Cardiac muscle cell (in vitro differentiated cells and primary cell): ENCODE data around the gene ACAP2. TPM values are rescaled to one million over a fixed set of nuclear protein-coding genes. Genes with fewer than 3 reads are reported as not detected.

Experiments used
- DNase-seq, 2 donors: peaks; one replicate each; pipeline versions ENCODE4 v3.0.0 to v3.0.0-alpha.2; 2010 to 2017; ENCODE audit warnings: low read depth in 1 of 2, low spot score in 1 of 2
- H3K27ac ChIP-seq: fragments of 200-600 bp; sonication (generic); 2 replicates; pipeline ENCODE4 v1.5.1; 2016
- H3K27me3 ChIP-seq: fragments of 200-600 bp; sonication (generic); 2 replicates; pipeline ENCODE4 v1.6.0; 2016; ENCODE audit warnings: control low read depth
- H3K36me3 ChIP-seq: fragments of 200-600 bp; sonication (generic); 2 replicates; pipeline ENCODE4 v1.5.1; 2016; ENCODE audit warnings: control low read depth
- H3K4me1 ChIP-seq: fragments of 200-600 bp; sonication (generic); 2 replicates; pipeline ENCODE4 v1.8.1; 2017; ENCODE audit warnings: low read depth, mild to moderate bottlenecking, mixed run types
- H3K4me3 ChIP-seq: fragments of 200-600 bp; sonication (generic); 2 replicates; pipeline ENCODE4 v1.5.1; 2016; ENCODE audit warnings: mild to moderate bottlenecking
- H3K9me3 ChIP-seq: fragments of 200-600 bp; sonication (generic); 2 replicates; pipeline ENCODE4 v1.5.1; 2017; ENCODE audit warnings: low read depth, mild to moderate bottlenecking, control low read depth
- CTCF ChIP-seq: IDR thresholded peaks from 2 replicates; pipeline ENCODE4 v1.5.1; 2012; ENCODE audit warnings: low read depth, mild to moderate bottlenecking, low read length
- polyA plus RNA-seq: library from polyadenylated mRNA; unstranded; fragments of >200 nt; fragmentation: Nextera tagmentation; extraction: Ambion mirVana; gene quantifications from 2 replicates; pipeline ENCODE4 v1.2.1, GENCODE V29; 2016
- total RNA-seq: library from RNA; depleted of rRNA; stranded (reverse); fragments of >200 nt; gene quantifications from 2 replicates; pipeline ENCODE4 v1.2.3, GENCODE V29; 2016

ACAP2 gene
- total and polyA plus RNA-seq, 2 experiments from 2014 or later, result 36.2 to 44.4 TPM

DNA sequence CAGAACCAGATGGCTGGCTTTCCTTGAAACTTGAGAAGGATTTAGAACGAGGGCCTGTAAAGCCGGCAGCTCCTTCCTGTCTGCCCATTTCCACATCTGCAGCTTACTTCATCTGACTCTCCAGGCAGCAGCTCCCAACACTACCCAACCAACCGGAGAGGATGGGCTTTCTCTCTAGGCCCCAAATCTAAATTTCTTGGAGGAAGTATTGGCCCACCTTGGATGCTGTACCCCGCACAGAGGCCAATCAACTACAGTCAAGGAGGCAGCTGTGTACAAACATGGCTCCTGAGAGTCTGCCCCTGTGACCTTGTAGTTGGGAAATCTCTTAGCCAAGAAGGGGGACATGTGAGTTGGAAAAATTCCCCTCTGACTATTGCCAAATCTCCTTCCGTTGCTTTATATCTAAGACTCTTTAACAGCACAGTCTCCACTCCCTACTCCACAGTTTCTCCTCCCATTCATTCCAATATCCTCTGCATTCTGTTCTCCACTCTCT, 8.0 kb upstream of the ACAP2 start:
- no peaks in the 10 kb centered on the region for H3K4me1 ChIP-seq
- H3K36me3 ChIP-seq, result no peaks in the 10 kb centered on the region
- H3K27me3 ChIP-seq, result no peaks in the 10 kb centered on the region
- TF ChIP-seq CTCF, result no peak
- H3K9me3 ChIP-seq, result no peaks in the 10 kb centered on the region
- H3K27ac ChIP-seq, result no peak overlapping the region
- no peak overlapping the region for H3K4me3 ChIP-seq
- peak in 1 of 2 donors; percentile 94 for DNase-seq

GRCh38 chr3:195448205-195448875, 5.5 kb upstream of the ACAP2 start:
- no peak overlapping the region for H3K4me3 ChIP-seq
- peaks cover 4% of the 10 kb centered on the region for H3K4me1 ChIP-seq
- no peak for DNase-seq
- no peaks in the 10 kb centered on the region for H3K27me3 ChIP-seq
- H3K9me3 ChIP-seq, result no peaks in the 10 kb centered on the region
- no peak overlapping the region for H3K27ac ChIP-seq
- TF ChIP-seq CTCF, result no peak
- no peaks in the 10 kb centered on the region for H3K36me3 ChIP-seq

DNA sequence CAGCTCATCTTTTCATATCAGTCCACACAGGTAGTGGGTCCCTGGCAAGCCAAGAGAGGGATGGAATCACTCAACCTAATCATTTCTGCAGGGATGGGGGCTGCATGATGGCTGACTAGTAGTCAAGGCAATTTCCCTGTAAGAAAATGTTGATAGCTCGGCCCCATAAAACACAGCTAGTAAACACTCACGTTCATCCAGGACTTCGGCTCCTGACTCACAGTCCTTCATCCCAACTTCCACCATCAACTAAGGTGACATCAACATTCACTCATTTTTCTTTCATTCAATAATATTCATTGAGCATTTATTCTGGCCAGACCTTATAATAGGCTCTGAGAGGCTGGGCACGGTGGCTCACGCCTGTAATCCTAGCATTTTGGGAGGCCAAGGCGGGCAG, 4.4 kb upstream of the ACAP2 start:
- Histone ChIP-seq H3K4me3 (no peak overlapping the region), H3K9me3 (no peaks in the 10 kb centered on the region), H3K27me3 (no peaks in the 10 kb centered on the region), H3K4me1 (peaks cover 4% of the 10 kb centered on the region), H3K36me3 (no peaks in the 10 kb centered on the region), H3K27ac (no peak overlapping the region)
- TF ChIP-seq CTCF, result no peak
- DNase-seq, result no peak

DNA sequence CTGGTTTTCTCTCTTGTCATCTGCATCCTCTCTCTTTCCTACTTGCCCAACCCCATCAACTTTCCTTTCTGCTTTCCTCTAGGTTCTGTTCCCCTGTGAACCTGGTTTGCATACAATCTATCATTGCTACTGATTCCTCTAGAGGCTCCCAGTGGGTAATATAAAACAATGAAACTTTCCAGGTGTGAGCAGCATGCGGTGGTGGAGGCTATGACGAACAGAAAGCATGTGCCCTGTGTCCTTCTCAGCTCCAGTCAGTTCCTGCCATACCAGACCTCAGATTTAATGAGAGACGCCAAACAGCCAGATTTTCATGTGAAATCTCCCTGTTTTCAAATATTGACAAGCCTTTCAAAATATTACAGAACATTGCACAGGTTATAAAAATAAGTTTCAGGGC, 3.5 kb upstream of the ACAP2 start:
- no peak for DNase-seq
- Histone ChIP-seq H3K27me3 (no peaks in the 10 kb centered on the region), H3K9me3 (no peaks in the 10 kb centered on the region), H3K36me3 (no peaks in the 10 kb centered on the region), H3K4me3 (no peak overlapping the region), H3K27ac (no peak overlapping the region), H3K4me1 (peaks cover 7% of the 10 kb centered on the region)
- no peak for TF ChIP-seq CTCF

DNA sequence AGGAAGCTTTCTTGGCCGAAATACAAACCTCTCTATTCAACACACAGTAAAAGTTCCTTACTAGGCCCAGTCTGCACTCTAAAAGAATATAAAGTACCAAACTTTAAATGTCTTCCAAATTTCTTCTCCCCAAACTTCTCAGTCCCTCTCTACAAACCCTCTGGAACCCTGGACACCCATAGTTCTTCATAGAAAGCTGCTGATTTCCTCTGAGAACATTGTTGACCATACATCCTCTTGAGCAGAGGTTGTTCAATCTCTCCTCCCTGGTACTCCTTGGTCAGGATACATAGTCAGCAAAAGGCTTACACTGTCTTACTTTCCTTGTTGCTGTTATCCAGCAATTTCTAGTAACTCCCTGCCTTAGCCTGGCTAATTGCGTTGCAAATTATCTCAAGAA, 3.1 kb upstream of the ACAP2 start:
- no peaks in the 10 kb centered on the region for H3K36me3 ChIP-seq
- DNase-seq, result no peak
- peaks cover 12% of the 10 kb centered on the region for H3K4me1 ChIP-seq
- no peaks in the 10 kb centered on the region for H3K27me3 ChIP-seq
- no peak overlapping the region for H3K27ac ChIP-seq
- H3K4me3 ChIP-seq, result no peak overlapping the region
- TF ChIP-seq CTCF, result no peak
- H3K9me3 ChIP-seq, result no peaks in the 10 kb centered on the region
